HG02970 (cell line): Measurements from ENCODE around the gene G6PD.
"Not testable (repeated sequence)": the region's sequence is repeated elsewhere in the genome, so short reads cannot be mapped to it uniquely, and the experiment has no call there.

Source experiments
- ATAC-seq: cut with Tn5 transposase; IDR thresholded peaks from one replicate; pipeline ENCODE4 v1.9.1; 2021; ENCODE audit warnings: mild to moderate bottlenecking, moderate library complexity, moderate number of reproducible peaks; ENCODE audit not compliant: unreplicated experiment, low FRiP score

Gene G6PD

DNA sequence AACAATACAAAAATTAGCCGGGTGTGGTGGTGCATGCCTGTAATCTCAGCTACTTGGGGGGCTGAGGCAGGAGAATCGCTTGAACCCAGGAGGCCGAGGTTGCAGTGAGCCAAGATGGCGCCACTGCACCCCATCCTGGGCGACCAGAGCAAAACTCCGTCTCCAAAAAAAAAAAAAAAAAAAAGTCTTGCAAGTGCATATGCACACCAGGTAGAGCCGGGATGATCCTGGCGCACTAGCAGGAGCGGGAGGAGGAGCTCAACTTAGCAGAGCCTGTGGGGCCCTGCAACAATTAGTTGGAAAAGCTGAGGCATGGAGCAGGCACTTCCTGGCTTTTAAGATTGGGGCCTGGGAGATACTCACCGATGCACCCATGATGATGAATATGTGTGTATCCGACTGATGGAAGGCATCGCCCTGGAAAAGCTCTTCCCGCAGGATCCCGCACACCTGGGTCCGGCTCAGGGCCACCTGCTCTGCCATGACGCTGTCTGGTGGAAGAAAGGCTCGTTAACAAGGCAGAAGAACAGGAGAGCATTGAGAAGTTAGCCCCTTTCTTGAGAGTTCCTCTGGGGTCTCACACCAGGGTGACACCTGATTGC is 872 bp downstream of the G6PD start:
- ATAC-seq, result no peak

DNA sequence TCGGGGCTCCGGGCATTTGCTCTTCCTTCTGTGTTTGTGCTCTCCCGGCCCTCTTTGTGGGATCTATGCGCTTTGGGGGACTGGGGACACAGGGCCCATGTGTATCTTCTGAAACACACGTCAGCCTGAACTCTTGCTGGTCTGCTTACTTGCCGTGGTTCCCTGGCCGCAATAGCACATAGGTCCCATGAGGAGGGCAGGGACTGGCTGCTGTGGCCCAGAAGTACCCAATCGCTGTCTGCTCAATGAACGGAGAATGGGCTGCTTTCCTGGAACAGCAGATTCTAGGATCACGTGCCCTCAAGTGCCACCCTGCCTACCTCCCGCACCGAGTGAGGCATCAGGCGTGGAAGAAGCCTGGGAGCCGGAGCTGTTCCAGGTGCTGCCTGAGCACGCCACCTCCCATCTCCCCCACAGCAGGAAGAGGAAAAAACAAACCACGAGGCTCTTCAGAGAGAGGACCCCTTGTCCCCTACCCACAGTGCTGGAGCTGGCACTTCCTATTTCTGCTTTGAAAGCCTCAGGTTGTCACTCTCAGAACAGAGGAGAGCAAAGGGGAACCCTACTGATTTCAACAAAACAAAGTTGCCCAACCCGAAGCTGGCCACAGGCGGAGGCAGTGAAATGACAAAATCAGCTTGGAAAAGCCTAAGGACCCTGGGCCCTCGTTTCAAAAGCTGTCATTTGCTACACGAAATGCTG is 3.8 kb downstream of the G6PD start:
- no peak for ATAC-seq

DNA sequence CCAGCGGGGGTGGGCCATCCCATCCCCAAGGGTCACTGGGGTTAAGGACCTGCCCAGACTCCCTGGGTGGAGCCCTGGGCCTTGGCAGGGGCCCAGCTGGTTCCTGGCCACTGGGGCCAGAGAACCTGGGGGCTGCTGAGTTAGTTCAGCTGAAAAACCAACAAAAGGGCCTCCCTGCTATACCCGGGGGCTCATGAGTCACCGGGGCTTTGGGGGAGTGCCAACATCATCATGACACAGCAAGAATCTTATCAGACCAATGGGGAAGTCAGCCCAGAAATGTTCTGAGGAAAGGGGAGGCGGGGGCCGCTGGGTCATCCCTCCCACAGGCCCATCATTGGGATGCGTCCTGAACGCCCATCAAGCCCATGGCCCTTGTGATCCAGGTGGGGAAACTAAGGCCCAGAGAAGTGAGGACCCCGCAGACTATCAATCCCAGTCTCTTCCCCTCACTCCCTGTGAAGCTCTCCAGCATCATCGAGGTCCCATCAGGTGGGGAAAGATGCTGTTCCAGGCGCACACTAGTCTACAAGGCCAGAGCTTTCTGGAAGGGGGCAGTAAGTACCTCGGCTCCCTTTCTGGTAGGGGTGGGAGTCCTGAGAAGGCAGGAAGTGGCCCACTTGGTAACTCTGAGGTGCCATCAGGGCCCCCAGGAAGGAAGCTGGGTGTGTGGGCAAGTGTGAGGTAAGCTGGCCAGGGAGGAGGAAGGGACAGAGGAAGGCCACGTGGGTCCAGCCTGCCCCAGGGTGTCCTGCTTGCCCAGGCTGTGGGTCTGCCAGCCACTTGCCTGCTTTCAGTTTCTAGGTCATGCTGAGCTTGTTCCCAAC is 4.5 kb downstream of the G6PD start:
- ATAC-seq, result no peak

DNA sequence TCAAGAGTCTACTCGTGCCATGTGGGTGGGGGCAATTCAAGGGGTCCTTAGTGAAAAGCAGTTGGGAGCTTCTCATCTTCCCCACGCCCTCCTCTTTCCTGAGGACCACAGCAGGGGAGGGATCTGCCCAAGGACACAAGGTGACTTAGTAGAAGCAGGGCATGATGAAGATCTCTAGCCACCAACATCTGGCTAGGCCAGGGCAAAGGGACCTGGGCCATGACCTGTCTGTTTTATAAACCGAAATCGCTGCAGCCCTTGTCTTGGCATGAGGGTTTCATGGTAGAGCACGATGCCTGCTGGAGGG is 5.1 kb downstream of the G6PD start:
- ATAC-seq, result no peak

DNA sequence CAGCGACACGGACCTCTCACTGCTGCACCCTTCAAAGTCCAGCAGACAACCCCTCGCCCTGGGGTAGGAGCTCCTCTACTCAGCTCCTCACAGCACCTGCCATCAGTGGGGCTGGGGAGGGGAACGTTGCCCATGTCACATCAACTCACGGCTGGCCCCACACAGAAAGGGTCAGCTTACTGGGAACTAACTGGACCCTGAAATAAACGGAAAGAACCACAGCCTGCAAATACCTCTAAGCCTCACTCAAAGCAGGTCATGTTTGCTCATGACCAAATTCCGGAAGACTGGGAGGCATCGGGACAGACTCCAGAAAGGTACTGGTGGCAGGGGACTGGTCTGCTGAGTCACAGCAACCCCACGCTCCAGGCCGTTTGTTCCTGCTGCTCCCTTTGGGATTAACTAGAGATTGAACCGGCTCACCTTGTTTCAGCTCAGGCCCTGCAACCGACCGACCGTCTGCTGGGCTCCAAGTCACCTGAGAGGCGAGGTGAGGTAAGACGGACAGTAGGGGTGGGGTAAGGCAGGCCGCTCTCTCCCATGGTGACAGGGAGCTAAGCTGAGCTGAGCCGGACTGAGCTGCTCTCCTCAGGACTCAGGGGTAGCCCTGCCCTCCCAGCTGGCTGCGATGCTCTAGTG is 5.6 kb downstream of the G6PD start:
- no peak for ATAC-seq

DNA sequence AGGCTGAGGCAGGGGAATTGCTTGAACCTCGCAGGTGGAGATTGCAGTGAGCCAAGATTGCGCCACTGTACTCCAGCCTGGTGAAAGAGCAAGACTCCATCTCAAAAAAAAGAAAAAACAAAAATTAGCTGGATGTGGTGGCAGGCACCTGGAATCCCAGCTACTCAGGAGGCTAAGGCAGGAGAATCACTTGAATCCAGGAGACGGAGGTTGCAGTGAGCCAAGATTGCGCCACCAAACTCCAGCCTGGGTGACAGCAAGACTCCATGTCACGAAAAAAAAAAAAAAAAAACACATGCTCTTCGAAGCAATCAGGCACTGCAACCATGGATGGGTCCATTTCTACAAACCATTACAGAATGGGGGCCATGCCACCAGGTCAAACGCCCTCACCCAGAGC is 6.3 kb downstream of the G6PD start:
- not testable (repeated sequence) for ATAC-seq

DNA sequence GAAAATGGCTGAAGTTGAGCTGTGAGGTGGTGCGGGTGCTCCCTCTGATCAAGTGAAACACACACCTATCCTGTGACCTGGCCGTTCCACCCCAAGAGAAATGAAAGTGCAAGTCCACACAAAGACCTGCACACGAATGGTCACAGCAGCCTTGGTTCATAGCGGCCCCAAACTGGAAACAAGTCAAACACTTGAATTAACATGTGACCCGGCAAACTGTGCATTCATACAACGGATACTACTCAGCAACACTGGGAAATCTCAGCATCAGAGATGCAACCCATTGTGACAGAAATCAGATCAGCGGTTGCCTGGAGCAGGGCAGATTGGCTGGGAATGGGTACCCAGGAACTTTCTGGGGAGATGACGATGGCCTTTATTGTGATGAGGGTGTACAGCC is 7.6 kb downstream of the G6PD start:
- no peak for ATAC-seq

DNA sequence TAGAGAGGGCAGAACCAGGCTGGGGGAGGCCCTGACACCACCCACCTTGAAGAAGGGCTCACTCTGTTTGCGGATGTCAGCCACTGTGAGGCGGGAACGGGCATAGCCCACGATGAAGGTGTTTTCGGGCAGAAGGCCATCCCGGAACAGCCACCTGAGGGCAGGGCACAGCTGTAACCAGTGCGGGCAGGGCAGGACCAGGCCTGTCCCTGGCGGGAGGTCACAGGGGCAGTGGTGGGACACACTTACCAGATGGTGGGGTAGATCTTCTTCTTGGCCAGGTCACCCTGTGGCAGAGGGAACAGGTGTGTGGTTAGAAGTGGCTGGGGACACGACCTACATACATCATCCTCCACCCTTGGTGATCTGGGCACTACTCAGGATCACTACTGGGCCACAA is 10.8 kb downstream of the G6PD start:
- no peak for ATAC-seq

DNA sequence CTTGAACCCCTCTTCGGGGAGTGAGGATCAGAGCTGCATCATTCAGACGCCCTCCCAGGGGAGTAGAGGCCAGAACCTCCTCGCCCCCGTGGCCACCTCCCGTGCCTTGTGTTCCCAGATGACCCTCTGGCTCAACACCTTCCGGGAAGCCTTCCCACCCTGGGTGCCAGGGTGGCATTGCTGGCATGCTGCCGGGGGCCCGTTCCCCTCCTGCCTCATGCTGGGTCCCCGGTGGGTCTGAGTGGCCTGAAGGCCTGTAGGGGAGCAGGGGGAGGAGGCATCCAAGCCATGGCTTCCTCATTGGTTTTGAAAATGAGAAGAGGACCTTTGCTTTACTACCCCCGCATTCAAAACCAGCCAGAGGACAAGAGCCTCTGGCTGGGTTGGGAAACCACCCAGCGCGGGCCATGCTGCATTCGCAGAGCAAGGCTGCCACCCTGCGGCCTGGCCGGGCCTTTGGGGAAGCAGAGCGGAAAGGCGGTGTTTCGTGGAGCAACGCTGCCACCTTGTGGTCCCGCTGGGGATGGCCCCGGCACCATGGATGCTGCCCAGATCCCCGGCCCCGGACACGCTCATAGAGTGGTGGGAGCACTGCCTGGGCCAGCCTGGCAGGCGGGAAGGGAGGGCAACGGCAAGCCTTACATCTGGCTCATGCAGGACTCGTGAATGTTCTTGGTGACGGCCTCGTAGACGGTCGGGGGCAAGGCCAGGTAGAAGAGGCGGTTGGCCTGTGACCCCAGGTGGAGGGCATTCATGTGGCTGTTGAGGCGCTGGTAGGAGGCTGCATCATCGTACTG is 11.9 kb downstream of the G6PD start:
- ATAC-seq, result peak; percentile 66

DNA sequence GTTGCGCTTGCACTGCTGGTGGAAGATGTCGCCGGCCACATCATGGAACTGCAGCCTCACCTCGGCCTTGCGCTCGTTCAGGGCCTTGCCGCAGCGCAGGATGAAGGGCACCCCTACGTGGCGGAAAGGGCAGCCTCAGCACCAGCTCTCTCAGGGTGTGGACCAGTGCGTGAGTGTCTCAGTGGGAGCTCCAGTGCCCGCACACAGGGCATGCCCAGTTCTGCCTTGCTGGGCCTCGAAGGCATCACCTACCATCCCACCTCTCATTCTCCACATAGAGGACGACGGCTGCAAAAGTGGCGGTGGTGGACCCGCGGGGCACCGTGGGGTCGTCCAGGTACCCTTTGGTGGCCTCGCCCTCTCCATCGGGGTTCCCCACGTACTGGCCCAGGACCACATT is 14.0 kb downstream of the G6PD start:
- no peak for ATAC-seq

DNA sequence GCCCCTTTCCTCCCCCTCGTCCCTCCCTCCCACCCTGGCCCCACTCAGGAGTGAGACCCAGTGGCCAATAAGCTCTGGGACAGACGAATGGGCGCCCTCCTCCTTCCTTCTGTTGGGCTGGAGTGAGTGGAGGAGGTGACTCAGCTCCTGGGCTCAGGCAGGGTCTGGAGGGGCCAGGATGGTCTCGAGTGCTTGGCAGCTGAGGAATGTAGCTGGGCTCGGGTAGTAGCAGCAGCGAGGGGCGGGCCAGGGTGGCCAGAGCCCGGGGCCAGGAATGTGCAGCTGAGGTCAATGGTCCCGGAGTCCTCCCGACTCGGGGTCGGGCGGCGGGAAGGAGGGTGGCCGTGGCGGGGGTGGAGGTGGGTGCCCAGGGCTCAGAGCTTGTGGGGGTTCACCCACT is 15.0 kb downstream of the G6PD start:
- ATAC-seq, result no peak

DNA sequence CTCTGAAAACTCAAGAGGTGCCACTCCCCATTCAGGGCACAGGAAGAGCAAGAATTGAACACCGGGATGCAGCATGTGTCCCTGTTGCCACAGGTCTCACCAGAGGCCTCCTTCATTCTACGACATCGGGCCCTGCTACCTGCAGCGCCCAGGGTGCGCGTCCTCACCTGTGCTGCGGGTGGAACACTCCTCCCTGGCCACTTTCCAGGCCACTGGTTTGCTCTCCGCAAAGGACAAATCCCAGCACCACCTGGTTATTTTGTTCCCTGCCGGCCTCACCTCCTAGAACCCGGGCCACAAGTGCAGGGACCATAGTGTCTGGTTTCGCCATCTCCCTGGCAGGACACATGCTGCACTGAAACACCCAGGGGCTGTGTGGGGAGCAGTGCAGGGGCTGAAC is 16.4 kb downstream of the G6PD start:
- ATAC-seq, result no peak

DNA sequence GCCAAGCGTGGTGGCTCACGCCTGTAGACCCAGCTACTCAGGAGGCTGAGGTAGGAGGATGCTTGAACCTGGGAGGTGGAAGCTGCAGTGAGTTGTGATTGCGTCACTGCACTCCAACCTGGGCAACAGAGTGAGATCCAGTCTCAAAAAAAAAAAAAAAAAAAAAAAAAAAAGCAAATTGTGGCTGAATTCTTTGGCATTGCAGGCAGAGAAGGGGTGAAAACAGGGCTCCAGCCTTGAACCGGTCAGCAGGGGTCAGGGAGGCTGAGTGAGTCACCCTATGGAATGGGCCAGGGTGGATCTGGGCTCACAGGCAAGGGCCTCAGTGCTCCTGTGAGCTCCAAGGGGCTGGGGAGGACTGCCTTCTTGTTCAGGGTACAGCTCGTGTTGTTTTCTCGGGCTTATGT is 17.4 kb downstream of the G6PD start:
- ATAC-seq, result no peak

DNA sequence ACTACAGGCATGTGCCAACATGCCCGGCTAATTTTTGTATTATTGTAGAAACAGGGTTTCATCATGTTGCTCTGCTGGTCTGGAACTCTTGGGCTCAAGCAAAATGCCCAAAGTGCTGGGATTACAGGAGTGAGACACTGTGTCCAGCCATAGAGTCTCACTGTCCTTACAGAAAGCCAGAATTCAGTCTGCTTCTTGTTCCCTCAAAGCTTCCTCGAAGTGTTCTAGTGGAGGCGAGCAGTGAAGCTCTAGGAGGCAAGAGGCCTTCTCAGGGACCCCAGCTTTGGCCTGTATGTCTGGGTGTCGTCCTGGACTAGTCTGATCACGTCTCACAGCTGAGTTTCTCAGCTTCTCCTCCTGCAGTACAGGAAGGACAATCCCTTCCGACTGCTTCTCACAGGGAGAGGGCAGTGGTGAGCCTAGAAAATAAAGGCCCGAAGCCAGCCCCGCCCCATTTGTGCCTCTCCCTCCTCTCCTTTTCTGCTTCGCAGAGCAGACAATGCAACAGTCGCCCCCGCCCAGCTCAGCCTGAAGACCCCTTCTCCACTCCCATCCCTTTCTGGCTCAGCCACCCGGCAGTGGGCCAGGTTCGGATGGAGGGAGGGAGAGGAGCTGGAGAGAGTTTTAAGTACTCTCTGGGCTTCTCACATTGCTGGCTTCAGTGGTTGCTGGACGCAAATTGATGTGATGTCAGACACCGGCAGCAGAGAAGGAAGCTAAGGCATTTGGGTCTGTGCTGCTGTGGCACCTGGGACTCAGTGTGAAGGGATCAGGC is 19.6 kb downstream of the G6PD start:
- ATAC-seq, result no peak

DNA sequence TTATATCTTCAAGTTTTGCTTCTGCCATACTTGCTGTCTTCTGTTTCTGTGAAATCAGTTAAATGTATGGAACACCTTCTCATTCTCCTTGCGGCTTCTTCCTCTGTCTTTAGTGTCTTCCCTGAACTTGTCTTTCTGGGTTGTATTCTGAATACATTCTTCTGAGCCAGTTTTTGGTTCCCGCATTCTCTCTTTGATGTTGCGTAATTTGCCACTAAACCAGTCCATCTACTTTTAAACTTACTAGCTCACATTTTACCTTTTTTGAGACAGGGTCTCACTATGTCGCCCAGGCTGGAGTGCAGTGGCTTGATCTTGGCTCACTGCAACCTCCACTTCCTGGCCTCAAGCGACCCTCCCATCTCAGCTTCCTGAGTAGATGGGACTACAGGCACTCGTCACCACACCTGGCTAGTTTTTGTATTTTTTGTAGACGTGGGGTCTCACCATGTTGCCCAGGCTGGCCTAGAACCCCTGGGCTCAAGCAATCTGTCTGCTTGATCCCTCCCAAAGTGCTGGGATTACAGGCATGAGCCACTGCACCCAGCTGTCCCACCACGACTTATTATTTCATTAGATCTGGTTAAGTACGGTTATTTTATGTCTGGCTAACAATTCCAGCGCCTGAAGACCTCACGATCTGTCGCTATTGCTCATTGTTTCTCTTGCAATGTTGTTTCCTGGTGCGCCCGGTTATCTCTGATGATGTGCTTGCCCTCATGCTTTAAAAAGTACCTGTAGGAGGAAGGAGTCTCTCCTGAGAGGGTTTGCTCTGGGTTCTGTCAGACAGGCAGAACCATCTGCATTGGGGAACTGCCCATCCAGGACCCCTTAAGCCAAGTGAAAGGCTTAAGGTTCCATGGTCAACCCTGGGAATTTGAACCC is 20.8 kb downstream of the G6PD start:
- no peak for ATAC-seq

DNA sequence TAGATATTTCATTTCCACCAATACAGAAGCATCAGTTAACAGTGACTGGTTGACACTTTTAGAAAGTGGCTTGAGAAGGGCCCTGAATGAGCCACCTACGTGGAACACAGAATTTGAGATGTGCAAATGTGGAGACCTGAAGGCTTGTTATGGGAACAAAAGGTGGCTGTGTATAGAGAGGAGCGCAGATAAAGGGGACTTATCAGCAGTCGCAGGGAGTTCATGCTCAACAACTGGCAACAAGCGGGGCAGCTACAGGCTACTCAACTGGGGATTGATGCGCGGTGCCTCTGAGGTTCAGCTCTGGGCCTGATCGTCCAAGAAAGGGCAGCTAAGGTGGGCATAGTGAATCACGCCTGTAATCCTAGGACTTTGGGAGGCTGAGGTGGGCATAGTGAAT is 27.3 kb downstream of the G6PD start:
- no peak for ATAC-seq

DNA sequence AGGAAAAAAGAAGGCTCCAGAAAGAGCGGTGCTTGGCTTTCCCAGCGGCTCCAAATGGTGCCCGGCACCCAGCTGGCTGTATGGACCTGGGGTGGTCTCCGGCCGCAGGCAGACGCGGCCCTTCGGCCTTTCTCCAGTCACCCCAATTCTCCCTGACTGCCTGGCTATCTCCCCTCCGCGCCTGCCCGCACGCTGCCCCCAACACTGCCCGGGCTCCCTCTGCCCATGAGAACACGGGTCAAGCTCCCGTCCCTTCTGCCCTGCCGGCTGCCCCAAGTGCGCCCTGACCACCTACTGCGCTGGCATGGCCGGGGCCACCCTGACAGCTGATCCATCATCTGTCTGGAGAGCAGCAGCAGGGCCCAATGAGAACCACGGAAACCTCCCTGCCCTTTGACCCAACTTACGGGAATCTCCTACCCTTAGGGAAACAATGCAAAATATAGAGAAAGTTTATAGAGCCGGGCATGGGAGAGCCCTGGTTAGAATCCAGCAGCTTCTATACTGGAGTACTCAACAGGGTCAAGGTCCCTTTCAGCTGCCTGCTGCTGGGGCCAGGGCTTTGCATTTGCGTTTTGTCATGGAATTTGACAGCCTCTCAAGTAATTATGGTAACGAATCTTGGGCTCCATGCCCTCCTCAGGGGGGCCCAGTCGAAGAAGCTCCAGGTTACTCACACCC is 29.4 kb downstream of the G6PD start:
- ATAC-seq, result no peak

DNA sequence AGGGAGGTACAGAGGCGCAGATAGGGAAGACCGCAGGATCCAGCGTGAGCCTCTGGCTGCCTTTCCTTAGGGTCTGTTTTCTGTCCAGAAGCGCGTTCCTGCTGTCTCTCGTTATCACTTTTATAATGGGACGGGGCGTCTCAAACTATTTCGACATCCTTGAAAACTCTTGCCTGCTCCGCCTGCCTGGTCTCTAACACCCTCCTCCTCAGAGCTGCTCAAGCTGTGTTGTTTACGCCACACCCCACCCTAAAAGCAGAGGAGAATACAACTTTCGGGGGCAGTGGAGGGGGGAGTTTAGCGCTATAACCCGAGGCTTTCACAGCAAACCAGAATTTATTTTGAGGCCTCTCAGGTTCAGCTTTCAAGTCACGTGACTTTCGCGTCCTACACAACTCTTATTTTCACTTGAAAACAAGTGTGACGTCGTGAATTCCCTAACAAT is 30.0 kb downstream of the G6PD start:
- no peak for ATAC-seq
